ENCODE data around the gene SDK2.

The SDK2 gene

GRCh38 chr17:73652886-73653480 lies 8.7 kb upstream of the SDK2 start:
- no peak for DNase-seq

- no peak for DNase-seq
Observed at GRCh38 chr17:73650617-73651200, 6.5 kb upstream of the SDK2 start.

DNA sequence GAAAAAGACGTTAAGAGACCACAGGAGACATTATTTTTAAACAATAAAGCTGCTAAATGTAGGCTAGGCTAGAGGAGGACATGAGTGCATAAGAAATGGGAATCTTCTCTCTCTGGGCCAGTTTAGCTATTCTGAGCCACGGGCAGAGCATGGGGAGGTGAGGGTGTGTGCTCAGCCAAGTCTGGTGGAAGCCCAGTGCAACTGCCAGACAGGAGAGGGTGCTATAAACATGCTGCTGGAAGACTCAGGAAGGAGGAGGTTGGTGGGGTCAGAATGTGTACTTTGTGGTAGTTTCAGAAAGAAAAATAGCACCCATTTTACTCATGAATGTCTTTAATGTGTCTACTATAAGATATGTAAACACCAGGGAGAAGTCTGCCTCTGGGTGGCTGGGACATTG lies 5.9 kb upstream of the SDK2 start:
- DNase-seq: no peak

DNA sequence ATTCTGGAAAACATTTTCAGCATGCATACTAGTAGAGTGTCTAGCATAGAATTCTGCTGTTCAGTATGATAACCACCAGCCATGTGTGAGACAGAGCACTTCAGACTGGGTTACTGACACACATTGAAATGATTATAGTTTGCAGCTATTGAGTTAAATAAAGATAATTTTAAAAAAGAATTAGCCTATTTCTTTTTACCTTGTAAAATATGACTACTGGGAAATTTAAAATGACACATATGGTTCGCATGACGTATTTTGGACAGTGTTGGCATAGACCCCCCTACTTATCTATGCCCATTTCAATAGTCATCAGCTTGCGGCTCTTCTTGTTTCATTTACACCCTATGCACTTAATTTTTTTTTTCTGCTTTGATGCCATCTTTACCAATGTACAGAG lies 4.7 kb upstream of the SDK2 start:
- DNase-seq: no peak

DNA sequence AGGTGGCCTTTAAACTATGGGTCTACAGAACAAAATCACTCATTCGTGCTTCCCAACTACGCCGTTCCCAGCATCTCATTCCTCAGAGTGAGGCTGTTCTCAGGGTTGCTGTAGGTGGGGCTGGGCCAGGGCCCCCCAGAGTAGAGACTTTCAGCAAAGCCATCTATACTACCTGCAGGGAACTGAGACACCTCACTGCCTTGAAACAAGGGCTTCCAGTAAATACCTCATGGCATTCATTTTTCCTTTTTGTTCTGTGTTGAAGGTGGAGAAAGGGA lies 4.2 kb upstream of the SDK2 start:
- no peak for DNase-seq

- DNase-seq: no peak
Observed at GRCh38 chr17:73647772-73648542, 3.7 kb upstream of the SDK2 start.

GRCh38 chr17:73647301-73647695 lies 3.1 kb upstream of the SDK2 start:
- DNase-seq: no peak

DNA sequence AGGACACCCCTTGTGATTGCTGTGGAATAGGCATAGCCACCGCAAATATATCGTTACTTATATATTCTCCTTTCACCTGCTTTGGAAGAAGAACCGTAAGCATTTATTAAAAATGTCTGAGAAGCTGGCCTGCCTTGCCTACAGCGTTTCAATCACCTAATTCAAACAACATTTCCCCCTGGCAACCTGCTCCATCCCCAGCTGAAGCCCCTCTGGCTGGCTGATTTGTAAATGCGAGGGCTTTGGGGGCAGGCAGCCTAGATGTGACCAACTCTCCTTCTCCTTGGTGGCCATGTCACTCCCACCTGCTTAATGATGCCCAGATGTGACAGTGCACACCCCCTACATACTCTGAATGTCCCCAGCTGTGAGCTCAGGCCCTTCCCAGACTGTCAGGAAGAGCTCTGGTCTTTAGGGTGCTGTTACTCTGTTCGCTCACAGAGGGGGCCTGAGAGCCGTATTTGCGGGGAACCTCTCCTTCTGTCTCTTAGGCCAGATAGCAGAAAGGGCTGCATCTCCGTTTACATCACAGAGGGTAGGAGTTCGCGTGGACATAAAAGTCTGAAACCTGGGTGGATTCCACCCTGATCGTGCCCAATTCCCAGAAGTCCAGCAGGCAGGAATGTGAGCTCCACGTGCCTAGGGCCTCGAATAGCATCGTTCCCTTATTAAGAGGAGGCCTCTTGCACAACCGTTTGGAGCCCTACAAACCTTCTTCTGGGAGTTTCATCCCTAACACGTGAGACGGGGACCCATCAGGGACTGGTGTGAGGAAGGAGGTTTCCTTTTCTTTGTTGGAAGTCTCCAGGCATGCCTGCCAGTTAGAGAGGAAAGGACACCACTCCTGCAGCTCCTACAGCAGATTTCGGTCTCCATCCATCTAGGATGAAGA lies 2.4 kb upstream of the SDK2 start:
- DNase-seq: no peak

DNA sequence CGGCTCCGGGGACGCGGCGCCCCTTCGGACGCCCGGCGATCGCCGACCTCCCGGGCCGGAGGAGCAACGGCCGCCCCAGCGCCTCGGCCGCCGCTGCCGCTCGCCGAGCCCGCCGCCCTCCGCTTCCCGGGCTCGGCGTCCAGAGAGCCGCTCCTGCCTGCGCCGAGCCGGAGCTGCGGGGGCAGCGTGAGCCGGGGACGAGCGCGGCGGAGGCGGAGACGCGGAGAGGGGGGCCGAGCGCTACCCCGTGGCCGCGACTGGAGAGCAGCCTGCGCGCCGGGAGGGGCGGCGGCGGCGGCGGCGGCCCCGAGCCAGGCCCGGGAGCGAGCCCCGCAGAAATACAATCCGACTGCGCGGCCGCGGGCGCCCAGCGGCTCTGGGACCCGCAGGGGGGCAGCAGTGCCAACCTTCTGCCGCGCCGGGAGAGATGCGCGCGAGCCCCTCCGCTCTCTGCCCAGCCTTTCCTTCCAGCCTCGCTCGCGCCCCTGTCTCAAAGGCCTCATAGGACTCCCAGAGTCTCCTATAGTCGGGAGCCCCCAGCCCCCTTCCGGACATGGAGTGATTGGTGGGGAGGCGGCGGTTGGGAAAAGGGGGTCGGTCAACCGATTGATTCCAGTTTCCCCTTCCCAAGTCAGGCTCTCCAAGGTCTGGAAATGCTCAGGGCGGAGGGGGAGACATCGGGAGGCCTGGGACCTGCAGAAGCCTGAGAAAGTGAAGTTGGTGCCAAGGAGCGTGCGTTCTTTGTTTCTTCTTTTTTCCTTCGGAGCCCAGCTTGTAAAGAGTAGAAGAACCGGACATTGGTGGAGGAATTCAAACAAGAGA lies 1.0 kb upstream of the SDK2 start:
- DNase-seq: peak; percentile 83

- no peak for DNase-seq
Observed at GRCh38 chr17:73643852-73644144, 447 bp downstream of the SDK2 start.

DNA sequence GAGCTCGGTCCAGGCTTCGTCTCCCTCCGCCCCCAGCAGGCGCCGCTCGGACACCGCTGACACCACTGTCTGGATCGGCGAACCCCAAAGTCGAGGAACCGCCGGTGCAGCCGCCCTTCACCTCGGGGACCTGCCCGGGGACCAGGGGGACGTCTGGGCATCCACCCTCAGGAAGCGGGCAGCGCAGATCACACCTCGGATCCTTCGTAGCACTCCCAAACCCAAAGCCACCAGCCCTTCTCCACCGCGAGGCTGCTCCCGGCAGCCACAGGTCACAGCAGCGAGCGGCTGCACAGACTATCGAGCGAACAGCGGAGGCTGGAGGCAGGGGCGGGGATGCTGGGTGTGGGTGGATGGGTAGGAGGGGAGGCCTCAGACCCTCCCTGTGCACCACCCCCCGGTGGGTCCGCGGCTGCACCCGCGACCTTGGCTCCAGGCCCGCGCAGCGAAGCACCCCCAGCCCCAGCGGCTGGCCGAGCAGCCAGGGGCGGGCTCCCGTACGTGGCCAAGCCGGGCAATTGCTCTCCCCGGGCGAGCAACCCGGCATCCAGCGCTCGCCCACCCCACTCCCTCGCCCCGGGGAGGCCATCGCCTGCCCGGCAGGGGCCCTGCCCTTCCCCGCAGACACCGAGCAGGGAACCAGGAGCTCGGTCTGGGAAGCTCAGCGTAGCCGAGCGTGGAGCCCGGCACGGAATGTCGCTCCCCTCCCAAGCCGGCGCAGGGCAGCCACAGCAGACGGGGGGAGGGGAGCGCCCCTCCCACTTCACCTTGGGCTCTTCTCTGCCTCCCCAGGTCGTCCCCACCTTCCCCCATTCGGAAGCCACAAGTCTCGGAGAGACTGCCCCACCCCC lies 1.0 kb downstream of the SDK2 start:
- peak; percentile 73 for DNase-seq

GRCh38 chr17:73642659-73643000 lies 1.6 kb downstream of the SDK2 start:
- no peak for DNase-seq

DNA sequence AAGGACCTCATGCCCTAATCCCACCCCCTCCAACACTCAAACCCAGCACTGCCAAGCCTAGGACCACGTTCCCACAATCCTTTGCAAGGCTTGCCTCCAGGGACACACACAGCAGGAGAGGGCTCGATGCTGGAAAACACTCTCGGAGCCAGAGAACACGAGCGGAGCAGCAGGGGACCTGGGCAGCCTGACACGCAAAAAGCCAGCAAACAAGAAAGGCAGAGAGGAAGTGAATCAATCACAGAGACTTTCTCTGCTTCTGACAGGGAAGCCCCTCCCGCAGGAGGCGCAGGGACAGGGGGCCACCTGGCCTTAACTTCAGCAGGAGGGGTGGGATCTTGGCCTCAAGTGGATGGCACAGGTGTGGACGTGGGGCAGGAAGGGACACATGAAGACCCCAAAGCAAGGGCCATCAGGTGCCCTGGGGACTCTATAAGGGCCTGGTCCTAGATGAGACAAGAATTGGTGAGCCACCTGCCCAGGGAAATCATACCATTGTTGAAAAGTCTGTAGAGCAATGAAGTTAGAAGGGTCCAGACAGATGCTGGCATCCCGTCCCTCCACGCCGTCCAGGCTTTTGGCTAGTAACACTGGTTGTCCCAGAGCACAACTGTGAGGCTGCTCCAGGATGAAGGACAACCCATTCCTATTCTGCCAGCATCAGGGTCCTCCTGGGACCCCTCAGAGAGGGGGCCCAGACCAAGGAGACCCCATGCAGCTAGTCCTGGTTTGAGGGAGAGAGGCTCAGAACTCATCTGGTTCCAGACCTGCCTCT lies 2.2 kb downstream of the SDK2 start:
- no peak for DNase-seq

DNA sequence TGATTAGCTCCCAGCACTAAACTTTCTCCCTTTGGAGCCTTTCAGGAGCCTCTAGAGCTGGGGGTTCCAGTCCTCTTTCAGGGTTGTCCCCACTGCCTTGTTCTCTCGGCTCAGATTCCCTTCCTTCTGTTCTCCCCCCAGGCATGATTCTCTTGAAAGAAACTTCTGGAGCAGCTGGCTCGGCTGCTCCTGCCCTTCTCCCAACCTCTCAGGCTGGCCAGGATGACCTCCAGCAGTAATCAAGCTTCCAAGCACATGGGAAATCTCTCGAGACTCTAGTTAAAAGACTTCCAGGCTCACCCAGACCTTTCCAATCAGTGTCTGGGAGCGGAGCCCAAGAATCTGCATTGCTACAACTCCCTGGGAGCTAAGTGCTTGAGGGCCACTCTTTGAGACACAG lies 3.6 kb downstream of the SDK2 start:
- DNase-seq: no peak

GRCh38 chr17:73639932-73640331 lies 4.3 kb downstream of the SDK2 start:
- DNase-seq: no peak

DNA sequence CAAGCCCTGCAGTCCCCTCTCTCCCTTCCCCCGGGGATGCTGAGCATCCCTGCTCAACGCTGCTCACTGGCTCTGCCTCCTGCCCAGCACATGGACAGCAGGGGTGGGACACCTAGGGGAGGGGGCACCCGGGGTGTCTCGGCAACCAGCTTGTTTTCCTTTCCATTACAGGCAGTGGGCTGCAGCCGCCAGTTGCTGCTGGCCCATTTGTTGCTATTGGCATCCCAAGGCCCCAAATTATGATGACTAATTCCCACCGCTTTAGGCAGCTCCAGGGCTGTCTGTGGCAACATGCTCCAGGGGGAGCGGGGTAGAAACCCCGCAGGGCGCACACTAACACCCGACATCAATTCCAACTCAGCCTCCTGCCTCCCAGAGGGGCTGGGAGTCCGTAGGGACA lies 4.9 kb downstream of the SDK2 start:
- no peak for DNase-seq

GRCh38 chr17:73638556-73638955 lies 5.7 kb downstream of the SDK2 start:
- DNase-seq: no peak

DNA sequence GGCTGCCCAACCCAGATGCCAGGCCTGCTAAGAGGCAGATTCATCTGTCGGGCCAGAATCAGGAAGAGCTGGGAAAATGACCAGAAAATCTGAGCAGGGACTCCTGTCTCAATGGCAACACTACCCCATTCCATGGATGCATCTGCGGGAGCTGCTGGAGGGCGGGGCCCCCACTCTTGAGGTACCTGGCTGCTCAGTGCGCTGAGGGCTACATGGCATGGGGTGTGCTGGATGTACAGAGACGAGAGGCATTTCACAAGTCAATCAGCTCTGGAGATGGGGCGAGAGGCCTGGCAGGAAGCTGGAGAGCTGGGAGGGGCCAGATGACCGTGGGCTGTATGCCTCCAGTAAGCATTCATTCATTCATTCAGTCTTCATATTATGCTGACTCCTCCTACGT lies 6.4 kb downstream of the SDK2 start:
- no peak for DNase-seq

DNA sequence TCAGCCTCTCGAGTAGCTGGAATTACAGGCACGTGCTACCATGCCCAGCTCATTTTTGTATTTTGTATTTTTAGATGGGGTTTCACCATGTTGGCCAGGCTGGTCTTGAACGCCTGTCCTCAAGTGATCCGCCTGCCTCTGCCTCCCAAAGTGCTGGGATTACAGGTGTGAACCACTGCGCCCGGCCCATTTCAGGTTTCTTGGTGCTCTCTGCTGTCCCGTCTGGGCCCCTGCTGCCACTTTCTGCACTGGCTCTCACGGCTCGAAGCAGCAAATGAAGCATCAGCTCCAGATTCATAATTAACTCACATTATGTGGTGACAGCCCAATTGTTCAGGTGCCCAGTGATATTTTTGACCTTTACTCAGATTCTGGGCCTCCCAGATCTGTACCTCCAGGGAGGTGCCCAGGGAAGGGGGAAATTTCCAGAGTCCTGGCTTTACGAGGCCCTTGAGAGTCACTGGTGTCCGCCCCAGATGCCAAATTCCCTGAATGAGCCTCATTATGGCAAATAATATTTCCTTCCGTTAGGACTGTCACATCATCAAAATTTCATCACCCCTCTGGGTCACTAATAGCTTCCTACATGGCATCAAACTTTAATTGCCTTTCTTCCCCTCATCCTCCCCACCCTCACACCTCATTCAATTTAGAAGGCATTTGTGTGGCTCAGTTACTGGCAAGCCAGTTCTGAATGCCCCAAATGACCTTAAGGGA lies 9.0 kb downstream of the SDK2 start:
- no peak for DNase-seq

GRCh38 chr17:73634629-73635028 lies 9.6 kb downstream of the SDK2 start:
- DNase-seq: no peak

- no peak for DNase-seq
Observed at GRCh38 chr17:73633736-73634135, 10.5 kb downstream of the SDK2 start.

Data from right forelimb (tissue), 1 donor.